HG03135 (cell line): ENCODE measurements around the gene ZCRB1.

ENCODE experiments used
- ATAC-seq: cut with Tn5 transposase; IDR thresholded peaks from one replicate; pipeline ENCODE4 v1.9.1; 2021; ENCODE audit warnings: mild to moderate bottlenecking, moderate library complexity; ENCODE audit not compliant: unreplicated experiment

The ZCRB1 gene

GRCh38 chr12:42281844-42282243 lies 44.0 kb downstream of the ZCRB1 start:
- ATAC-seq, result no peak

DNA sequence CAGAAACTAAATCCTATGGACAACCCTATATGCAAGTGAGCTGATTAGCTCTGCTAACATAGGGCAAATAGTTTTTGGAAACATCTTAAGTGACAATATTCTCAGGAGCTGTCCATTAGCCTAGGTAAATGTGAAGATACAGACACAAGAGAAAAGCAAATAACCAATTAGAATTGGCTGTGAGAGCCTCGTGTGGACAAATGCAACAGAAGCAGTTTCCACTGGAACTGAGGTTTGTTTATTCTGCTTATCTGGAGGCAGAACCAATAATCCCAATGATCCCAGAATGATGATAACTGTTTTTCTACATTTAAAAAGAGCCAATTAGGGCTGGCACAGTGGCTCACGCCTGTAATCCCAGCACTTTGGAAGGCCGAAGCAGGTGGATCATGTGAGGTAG lies 44.6 kb downstream of the ZCRB1 start:
- ATAC-seq, result no peak

DNA sequence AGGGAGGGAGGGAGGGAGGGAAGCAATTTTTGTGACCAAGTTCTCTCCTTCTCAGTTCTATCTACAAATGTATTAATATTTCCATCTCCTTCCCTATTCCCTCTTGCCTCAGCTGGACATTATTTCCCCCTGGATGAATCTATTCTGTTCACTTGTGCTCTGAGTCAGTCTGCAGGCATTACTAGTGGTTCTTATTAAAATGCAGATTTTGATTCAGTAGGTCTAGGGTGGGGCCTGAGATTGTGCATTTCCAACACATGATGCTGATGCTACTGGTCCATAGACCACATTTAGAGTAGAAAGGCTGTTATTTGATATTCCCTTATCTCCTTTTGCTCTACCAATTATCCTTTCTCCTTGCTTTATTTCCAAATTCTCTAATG lies 47.8 kb downstream of the ZCRB1 start:
- ATAC-seq, result no peak

- no peak for ATAC-seq
Observed at GRCh38 chr12:42277396-42278127, 48.3 kb downstream of the ZCRB1 start.

GRCh38 chr12:42275499-42275898 lies 50.4 kb downstream of the ZCRB1 start:
- ATAC-seq, result no peak

DNA sequence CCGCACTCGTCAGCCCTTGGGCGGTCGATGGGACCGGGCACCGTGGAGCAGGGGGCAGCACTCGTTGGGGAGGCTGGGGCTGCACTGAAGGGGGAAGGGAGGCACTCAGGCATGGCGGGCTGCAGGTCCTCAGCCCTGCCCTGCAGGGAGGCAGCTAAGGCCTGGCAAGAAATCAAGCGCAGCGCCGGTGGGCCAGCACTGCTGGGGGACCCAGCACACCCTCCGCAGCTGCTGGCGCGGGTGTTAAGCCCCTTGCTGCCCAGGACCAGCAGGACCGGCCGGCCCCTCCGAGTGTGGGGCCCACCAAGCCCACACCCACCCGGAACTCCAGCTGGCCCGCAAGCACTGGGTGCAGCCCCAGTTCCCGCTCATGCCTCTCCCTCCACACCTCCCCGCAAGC lies 52.2 kb downstream of the ZCRB1 start:
- no peak for ATAC-seq

- ATAC-seq, result no peak
Observed at GRCh38 chr12:42270596-42270995, 55.3 kb downstream of the ZCRB1 start.

DNA sequence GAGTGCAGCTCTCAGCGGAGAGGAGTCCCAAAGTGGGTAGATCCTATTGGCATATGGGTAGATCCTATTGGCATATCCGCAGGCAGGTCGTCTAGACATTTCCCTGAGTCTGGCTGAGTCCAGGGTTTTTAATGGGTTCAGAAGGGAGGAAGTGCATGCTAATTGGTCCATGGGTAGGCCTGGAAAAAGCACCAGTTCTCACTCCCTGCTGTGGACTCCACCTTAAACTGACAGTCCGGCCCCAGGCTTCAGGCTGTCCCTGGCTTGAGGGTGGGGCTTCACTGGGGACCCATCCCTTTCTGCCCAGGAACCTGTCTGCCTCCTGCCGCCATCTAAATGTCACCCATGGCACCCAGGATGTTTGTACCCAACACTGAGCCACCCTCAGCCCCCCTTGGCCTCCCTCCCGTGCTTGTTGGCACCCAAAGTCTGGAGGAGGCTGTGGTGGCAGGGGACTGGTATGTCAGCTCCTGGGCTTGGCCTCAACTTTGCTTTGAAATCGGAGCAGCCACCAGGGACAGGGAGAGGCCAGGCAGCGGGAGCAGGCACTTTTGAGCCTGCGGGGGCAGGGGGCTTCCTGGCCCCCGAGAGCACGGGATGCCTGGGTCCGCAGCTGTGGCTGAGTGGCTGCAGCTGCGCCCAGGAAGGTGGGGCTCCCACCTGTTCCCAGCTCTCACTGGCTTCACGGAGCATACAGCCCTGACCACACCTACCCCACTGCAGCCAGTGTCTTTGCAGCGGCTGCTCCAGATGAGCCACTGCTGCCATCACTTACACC lies 58.3 kb downstream of the ZCRB1 start:
- ATAC-seq, result no peak

DNA sequence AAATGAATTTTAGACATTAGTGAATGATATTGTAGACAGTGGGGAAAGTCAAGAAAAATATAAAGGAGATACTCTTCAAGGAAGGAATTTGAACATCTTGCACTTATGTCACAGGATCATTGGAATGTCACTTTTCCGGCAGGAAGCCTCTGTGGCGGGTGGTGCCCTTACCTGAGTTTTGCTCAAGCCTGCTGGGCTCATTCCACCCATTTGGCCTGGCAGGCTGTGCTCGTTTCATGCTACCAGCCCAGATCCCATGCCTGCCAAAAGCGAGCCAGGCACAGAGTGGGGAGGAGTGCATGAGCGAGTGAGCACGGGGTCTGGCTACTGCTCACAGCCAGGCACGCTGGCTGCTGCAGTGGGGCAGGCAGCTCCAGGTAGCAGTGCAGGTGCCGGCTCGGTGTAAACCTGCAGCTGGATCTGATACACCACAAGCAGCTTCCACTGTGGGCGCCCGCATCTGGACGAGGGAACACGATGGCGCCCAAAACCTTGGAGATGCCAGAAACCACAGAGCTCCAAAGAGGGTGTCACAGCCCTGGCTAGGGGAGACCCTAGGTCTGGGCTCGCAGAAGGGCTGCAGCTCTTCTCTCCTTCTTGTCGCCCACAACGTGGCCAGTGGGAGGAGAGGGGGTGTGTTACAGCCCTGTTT lies 59.2 kb downstream of the ZCRB1 start:
- ATAC-seq, result no peak

DNA sequence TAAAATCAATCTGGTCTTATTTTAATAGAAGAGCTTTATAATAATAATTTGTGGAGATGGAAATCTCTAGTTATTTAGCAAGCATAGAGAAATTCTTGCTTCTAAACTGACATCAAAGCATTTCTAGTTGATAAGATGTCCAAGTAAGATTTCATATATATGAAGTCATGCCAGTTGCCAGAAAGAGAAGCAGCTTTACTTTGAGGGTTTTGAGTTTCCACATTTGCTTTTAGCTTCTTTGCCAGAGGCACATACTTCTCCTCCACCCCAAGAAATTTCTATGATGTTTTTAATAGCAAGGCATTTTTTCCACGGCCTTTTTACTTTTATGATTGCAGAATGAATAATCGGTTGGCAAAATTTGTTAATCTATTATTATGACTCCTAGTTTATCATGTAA lies 63.6 kb downstream of the ZCRB1 start:
- ATAC-seq, result no peak
